ENCODE data around the gene PCNX3. TPM values are rescaled to one million over a fixed set of nuclear protein-coding genes. Genes with fewer than 3 reads are reported as not detected.

The PCNX3 gene
- total and polyA plus RNA-seq, 2 donors (not counting 3 experiments of a cell fraction or from before 2014, with no cell fraction given) = 42.6 to 53.9 TPM

DNA sequence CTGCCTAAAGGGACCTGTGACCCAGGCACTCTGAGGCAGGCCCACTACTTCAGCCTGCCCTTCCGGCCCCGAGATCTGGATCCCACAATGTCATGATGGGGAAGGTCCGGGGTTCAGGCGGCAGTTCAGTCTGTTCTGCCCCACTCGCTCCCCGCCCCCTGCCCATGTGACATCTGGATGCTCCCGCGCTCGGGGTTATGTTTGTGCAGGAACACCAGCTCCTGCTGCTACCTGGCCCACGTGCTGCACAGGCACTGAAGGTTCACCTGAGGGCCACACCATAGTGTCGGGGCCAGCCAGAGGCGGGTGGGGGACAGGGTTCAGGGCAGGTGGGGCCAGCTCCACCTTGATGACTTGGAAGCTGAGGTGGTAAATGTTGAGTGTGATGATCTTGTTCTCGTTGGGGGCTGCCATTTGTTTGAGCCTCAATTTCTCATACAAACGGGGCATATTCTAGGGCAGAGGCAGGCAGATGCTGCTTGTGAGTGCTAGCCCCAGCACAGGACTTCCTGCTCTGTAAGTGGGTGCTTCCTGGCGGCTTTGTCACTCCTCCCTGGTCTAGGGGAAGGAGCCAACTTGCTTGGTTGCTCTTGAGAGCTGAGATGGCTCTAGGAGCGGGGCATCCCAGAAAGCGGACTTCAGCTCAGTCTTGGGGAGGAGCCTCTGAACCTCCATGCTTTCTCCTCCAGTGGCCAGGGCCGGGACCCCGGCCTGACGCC lies 18.0 kb downstream of the PCNX3 start:
- FAIRE-seq (no peak), DNase-seq (ENCODE audit: low read depth, low spot score) (no peak)
- Histone ChIP-seq H3K9me1 (replicated peaks; ENCODE audit: control insufficient read depth, extremely low read depth, insufficient read depth, low read length) (no peaks in the 10 kb centered on the region), H3K36me3 (ENCODE audit: control insufficient read depth in 2 of 2, extremely low read depth in 1 of 2, insufficient read depth in 2 of 2, low read length in 2 of 2) (peaks cover 9 to 54% of the 10 kb centered on the region in 2 experiments), H3K9ac (replicated peaks; ENCODE audit: extremely low read depth, insufficient read depth, low read length) (no peak overlapping the region), H2AFZ (ENCODE audit: low read depth, low read length) (no peak overlapping the region), H4K20me1 (replicated peaks; ENCODE audit: control insufficient read depth, extremely low read depth, insufficient read depth, low read length) (no peaks in the 10 kb centered on the region), H3K27me3 (ENCODE audit: control insufficient read depth in 2 of 2, insufficient read depth in 2 of 2, low read length in 2 of 2) (no peaks in the 10 kb centered on the region), H3K4me3 (replicated peaks in 1 of 3; ENCODE audit: insufficient read depth in 1 of 3, low read depth in 1 of 3, low read length in 3 of 3) (no peak overlapping the region), H3K9me3 (replicated peaks; ENCODE audit: control insufficient read depth, insufficient read depth, low read length) (no peaks in the 10 kb centered on the region), H3K79me2 (ENCODE audit: control insufficient read depth, insufficient read depth, low read length) (peaks cover 2% of the 10 kb centered on the region), H3K27ac (ENCODE audit: insufficient read depth, low read depth, low read length) (no peak overlapping the region), H3K4me2 (ENCODE audit: insufficient read depth, low read length) (no peak overlapping the region), H3K4me1 (ENCODE audit: control insufficient read depth, extremely low read depth, insufficient read depth, low read length) (peaks cover 9% of the 10 kb centered on the region)
- POLR2A ChIA-PET = no interaction called here
- TF ChIP-seq MYC (IDR thresholded peaks at IDR 0.05; ENCODE audit: low read depth, low read length) = no peak
- TF ChIP-seq, protein P1, sequence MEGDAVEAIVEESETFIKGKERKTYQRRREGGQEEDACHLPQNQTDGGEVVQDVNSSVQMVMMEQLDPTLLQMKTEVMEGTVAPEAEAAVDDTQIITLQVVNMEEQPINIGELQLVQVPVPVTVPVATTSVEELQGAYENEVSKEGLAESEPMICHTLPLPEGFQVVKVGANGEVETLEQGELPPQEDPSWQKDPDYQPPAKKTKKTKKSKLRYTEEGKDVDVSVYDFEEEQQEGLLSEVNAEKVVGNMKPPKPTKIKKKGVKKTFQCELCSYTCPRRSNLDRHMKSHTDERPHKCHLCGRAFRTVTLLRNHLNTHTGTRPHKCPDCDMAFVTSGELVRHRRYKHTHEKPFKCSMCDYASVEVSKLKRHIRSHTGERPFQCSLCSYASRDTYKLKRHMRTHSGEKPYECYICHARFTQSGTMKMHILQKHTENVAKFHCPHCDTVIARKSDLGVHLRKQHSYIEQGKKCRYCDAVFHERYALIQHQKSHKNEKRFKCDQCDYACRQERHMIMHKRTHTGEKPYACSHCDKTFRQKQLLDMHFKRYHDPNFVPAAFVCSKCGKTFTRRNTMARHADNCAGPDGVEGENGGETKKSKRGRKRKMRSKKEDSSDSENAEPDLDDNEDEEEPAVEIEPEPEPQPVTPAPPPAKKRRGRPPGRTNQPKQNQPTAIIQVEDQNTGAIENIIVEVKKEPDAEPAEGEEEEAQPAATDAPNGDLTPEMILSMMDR (IDR thresholded peaks at IDR 0.05; ENCODE audit: extremely low read depth in 1 of 2, insufficient read depth in 1 of 2, low read depth in 1 of 2, low read length in 2 of 2) = no peak
- no peak for TF ChIP-seq POLR2AphosphoS5 (IDR thresholded peaks at IDR 0.05; ENCODE audit: insufficient read depth, low read depth, low read length)
- no TSS peak for BruUV-seq (replicated peaks)
- CTCF ChIA-PET = interaction anchor here (1.1 to 1.7 kb wide), 2 partner anchors 20 to 184 kb away, joined by 3 read pairs; no protein-coding TSS in a partner anchor
- dilution Hi-C loops (cut with MboI; ENCODE audit: extremely low pct_ligation_motif_present, low sequenced_read_pairs) = no loop called here
- intact Hi-C loops (cut with micrococcal nuclease) = no loop called here

- Histone ChIP-seq H3K27ac (ENCODE audit: insufficient read depth, low read depth, low read length) (no peak overlapping the region), H3K4me2 (ENCODE audit: insufficient read depth, low read length) (no peak overlapping the region), H3K9ac (replicated peaks; ENCODE audit: extremely low read depth, insufficient read depth, low read length) (no peak overlapping the region), H3K9me1 (replicated peaks; ENCODE audit: control insufficient read depth, extremely low read depth, insufficient read depth, low read length) (no peaks in the 10 kb centered on the region), H3K79me2 (ENCODE audit: control insufficient read depth, insufficient read depth, low read length) (peaks cover 6% of the 10 kb centered on the region), H3K4me1 (ENCODE audit: control insufficient read depth, extremely low read depth, insufficient read depth, low read length) (peaks cover 13% of the 10 kb centered on the region), H2AFZ (ENCODE audit: low read depth, low read length) (no peak overlapping the region), H4K20me1 (replicated peaks; ENCODE audit: control insufficient read depth, extremely low read depth, insufficient read depth, low read length) (no peaks in the 10 kb centered on the region), H3K36me3 (ENCODE audit: control insufficient read depth in 2 of 2, extremely low read depth in 1 of 2, insufficient read depth in 2 of 2, low read length in 2 of 2) (peaks cover 9 to 49% of the 10 kb centered on the region in 2 experiments), H3K4me3 (replicated peaks in 1 of 3; ENCODE audit: insufficient read depth in 1 of 3, low read depth in 1 of 3, low read length in 3 of 3) (no peak overlapping the region), H3K27me3 (ENCODE audit: control insufficient read depth in 2 of 2, insufficient read depth in 2 of 2, low read length in 2 of 2) (no peaks in the 10 kb centered on the region), H3K9me3 (replicated peaks; ENCODE audit: control insufficient read depth, insufficient read depth, low read length) (no peaks in the 10 kb centered on the region)
- TF ChIP-seq, protein P1 (IDR thresholded peaks at IDR 0.05; ENCODE audit: extremely low read depth in 1 of 2, insufficient read depth in 1 of 2, low read depth in 1 of 2, low read length in 2 of 2) = no peak
- no peak for TF ChIP-seq GATA2 (IDR thresholded peaks at IDR 0.05; ENCODE audit: insufficient read depth, insufficient read length, low read depth, low read length)
- TF ChIP-seq MYC (IDR thresholded peaks at IDR 0.05; ENCODE audit: low read depth, low read length) = no peak
- no peak for TF ChIP-seq POLR2A (IDR thresholded peaks at IDR 0.05; ENCODE audit: low read depth, low read length)
- FAIRE-seq (no peak), DNase-seq (ENCODE audit: low read depth, low spot score) (no peak)
- dilution Hi-C loops (cut with MboI; ENCODE audit: extremely low pct_ligation_motif_present, low sequenced_read_pairs) = no loop called here
- ChIA-PET POLR2A (no interaction called here), CTCF (interaction anchor here (1.1 kb wide), 1 partner anchor 183 kb away, joined by 3 read pairs; no protein-coding TSS in a partner anchor)
- BruUV-seq (replicated peaks) = no TSS peak
- intact Hi-C loops (cut with micrococcal nuclease) = no loop called here
These were observed 18.5 kb downstream of the PCNX3 start for GRCh38 chr11:65634109-65634436.
